A673 (cell line): Measurements from ENCODE around the gene NOM1.

Experiments used
- EZH2 ChIP-seq: fragments of 200-600 bp; sonication (generic); IDR thresholded peaks from 2 replicates; pipeline ENCODE4 v1.6.1; 2017; ENCODE audit warnings: borderline replicate concordance, low read depth, mild to moderate bottlenecking, mixed read lengths, antibody characterized with exemption, low read length; ENCODE audit not compliant: poor library complexity, severe bottlenecking
- TF ChIP-seq, protein P1 (sequence below): fragments of 300-800, 200-600 bp; sonication (generic); conservative IDR thresholded peaks from 2 replicates; pipeline ENCODE4 v1.5.1; 2017; ENCODE audit warnings: low read depth, mild to moderate bottlenecking, antibody characterized with exemption, low read length, moderate library complexity, mixed read lengths

DNA sequence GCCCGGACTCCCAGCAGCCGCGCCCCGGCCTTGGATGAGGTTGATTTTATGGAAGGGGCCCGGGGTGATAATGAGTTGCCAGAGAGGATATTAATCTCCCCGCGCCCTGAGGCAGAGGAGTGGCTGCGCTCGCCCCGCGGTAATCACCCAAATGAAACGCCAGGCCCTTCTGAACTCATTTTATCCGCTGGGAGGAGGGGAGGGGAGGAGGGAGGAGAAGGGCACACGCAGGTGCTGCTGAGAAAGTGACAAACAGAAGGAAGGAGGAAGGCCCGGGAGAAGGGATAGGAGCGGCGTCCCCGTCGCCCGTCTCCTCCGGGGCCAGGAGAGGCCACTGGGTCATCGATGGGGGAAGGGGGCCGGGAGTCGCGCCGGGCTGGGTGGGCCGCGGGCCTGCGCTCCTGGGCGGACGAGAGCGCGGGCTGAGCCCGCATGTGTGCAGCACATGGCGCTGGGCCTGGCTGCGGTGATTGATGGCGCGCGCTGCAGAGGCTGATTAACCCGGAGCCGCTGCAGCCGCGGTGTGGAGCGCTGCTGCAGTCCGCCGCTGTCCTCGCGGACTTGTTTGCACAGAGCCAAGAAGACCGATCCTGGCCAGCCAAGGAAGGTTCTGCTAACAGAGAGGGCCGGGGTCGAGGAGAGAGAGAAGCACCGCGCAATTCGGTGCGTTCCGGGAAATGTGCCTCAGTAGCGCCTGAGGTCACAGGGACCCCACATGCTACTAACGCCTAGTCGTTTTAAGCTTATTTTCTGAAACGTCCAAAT is 54.4 kb downstream of the NOM1 start:
- TF ChIP-seq, protein P1, sequence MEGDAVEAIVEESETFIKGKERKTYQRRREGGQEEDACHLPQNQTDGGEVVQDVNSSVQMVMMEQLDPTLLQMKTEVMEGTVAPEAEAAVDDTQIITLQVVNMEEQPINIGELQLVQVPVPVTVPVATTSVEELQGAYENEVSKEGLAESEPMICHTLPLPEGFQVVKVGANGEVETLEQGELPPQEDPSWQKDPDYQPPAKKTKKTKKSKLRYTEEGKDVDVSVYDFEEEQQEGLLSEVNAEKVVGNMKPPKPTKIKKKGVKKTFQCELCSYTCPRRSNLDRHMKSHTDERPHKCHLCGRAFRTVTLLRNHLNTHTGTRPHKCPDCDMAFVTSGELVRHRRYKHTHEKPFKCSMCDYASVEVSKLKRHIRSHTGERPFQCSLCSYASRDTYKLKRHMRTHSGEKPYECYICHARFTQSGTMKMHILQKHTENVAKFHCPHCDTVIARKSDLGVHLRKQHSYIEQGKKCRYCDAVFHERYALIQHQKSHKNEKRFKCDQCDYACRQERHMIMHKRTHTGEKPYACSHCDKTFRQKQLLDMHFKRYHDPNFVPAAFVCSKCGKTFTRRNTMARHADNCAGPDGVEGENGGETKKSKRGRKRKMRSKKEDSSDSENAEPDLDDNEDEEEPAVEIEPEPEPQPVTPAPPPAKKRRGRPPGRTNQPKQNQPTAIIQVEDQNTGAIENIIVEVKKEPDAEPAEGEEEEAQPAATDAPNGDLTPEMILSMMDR = no peak
- peak; percentile 83 for TF ChIP-seq EZH2
